ENCODE results near the gene STK38L.

STK38L gene

DNA sequence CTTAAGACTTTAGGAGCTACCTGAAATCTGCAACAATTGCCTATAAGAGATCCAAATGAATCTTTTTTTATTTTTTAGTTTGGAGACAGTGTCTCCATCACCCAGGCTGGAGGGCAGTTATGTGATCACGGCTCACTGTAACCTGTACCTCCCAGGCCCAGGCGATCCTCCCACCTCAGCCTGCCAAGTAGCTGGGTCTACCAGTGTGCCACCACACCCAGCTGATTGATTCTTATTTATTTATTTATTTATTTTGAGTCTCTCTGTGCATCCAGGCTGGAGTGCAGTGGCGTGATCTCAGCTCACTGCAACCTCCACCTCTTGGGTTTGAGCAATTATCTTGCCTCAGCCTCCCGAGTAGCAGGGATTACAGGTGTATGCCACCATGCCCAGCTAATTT is 26.1 kb downstream of the STK38L start:
- Histone ChIP-seq H3K27me3 (ENCODE audit: insufficient read depth, poor library complexity, severe bottlenecking) (no peaks in the 10 kb centered on the region), H3K4me3 (replicated peaks; ENCODE audit: insufficient read depth, low read length) (no peak overlapping the region), H3K27ac (replicated peaks) (no peak overlapping the region)
- DNase-seq (ENCODE audit: low read depth in 1 of 2, low spot score in 1 of 2) = no peak
- TF ChIP-seq, protein P1, sequence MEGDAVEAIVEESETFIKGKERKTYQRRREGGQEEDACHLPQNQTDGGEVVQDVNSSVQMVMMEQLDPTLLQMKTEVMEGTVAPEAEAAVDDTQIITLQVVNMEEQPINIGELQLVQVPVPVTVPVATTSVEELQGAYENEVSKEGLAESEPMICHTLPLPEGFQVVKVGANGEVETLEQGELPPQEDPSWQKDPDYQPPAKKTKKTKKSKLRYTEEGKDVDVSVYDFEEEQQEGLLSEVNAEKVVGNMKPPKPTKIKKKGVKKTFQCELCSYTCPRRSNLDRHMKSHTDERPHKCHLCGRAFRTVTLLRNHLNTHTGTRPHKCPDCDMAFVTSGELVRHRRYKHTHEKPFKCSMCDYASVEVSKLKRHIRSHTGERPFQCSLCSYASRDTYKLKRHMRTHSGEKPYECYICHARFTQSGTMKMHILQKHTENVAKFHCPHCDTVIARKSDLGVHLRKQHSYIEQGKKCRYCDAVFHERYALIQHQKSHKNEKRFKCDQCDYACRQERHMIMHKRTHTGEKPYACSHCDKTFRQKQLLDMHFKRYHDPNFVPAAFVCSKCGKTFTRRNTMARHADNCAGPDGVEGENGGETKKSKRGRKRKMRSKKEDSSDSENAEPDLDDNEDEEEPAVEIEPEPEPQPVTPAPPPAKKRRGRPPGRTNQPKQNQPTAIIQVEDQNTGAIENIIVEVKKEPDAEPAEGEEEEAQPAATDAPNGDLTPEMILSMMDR (IDR thresholded peaks at IDR 0.05; ENCODE audit: insufficient read depth, low read length) = no peak
- no peak for TF ChIP-seq SPI1 (IDR thresholded peaks at IDR 0.05; ENCODE audit: borderline replicate concordance, low read depth)

DNA sequence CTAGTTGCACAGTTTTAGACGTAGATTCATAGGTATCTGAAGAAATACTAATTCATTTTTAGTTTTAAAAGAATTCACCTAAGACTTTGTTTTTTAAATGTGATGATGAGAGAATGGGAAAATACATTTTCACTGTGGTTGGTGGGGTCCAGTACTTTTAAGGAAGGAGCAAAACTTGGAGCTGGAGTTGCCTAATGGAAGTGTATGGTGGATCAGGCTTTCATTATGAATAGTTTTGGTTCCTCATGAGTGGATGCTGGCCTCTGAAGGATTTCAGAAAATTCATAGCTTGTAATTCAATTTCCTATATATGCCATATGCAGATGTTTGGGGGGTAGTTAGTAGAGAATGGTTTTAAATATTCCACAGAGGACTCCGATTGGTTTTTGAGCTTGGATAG is 27.1 kb downstream of the STK38L start:
- TF ChIP-seq GABPA (IDR thresholded peaks at IDR 0.05; ENCODE audit: low read depth) = no peak
- TF ChIP-seq, protein P2, sequence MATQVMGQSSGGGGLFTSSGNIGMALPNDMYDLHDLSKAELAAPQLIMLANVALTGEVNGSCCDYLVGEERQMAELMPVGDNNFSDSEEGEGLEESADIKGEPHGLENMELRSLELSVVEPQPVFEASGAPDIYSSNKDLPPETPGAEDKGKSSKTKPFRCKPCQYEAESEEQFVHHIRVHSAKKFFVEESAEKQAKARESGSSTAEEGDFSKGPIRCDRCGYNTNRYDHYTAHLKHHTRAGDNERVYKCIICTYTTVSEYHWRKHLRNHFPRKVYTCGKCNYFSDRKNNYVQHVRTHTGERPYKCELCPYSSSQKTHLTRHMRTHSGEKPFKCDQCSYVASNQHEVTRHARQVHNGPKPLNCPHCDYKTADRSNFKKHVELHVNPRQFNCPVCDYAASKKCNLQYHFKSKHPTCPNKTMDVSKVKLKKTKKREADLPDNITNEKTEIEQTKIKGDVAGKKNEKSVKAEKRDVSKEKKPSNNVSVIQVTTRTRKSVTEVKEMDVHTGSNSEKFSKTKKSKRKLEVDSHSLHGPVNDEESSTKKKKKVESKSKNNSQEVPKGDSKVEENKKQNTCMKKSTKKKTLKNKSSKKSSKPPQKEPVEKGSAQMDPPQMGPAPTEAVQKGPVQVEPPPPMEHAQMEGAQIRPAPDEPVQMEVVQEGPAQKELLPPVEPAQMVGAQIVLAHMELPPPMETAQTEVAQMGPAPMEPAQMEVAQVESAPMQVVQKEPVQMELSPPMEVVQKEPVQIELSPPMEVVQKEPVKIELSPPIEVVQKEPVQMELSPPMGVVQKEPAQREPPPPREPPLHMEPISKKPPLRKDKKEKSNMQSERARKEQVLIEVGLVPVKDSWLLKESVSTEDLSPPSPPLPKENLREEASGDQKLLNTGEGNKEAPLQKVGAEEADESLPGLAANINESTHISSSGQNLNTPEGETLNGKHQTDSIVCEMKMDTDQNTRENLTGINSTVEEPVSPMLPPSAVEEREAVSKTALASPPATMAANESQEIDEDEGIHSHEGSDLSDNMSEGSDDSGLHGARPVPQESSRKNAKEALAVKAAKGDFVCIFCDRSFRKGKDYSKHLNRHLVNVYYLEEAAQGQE (IDR thresholded peaks at IDR 0.05; ENCODE audit: insufficient replicate concordance, low read depth) = no peak
- no peak overlapping the region for H3K27ac ChIP-seq (replicated peaks)
- no peak overlapping the region for H3K4me3 ChIP-seq (replicated peaks; ENCODE audit: insufficient read depth, low read length)
- no peaks in the 10 kb centered on the region for H3K27me3 ChIP-seq (ENCODE audit: insufficient read depth, poor library complexity, severe bottlenecking)
- no peak for DNase-seq (ENCODE audit: low read depth in 1 of 2, low spot score in 1 of 2)

DNA sequence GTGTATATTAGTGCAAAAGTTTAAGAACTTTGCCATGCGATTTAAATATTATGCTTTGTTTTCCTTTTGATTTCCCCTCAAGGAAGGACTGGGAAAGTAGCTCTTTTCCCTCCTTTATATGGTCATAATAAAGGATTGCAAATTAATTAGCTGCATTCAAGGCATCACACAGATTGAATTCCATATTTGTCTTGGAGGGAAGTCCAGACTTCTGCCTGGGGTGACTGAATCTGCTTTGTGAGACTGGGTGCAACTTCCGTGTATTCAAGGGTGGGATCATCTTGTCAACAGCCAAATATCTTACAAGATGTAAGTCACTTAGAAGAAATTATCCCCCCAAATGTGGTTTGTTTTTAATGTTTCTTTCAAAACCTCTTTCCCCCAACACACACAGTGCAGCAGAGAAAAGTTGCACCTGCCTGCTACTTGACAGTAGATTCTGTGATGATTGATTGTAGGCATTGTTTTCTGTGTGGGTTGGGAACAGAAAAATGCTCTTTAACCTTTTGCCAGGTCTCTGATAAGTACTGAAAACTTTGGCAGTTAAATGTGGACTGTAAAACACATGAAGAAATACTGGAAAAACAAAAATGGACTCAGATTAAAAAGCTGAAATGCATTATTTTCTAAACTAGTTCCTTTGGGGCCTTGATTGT is 28.4 kb downstream of the STK38L start:
- Histone ChIP-seq H3K27me3 (ENCODE audit: insufficient read depth, poor library complexity, severe bottlenecking) (no peaks in the 10 kb centered on the region), H3K27ac (replicated peaks) (no peak overlapping the region), H3K4me3 (replicated peaks; ENCODE audit: insufficient read depth, low read length) (no peak overlapping the region)
- TF ChIP-seq SPI1 (IDR thresholded peaks at IDR 0.05; ENCODE audit: borderline replicate concordance, low read depth) (no peak), GABPA (IDR thresholded peaks at IDR 0.05; ENCODE audit: low read depth) (no peak), POLR2AphosphoS5 (IDR thresholded peaks at IDR 0.05; ENCODE audit: low read depth) (no peak)
- TF ChIP-seq, protein P1 (IDR thresholded peaks at IDR 0.05; ENCODE audit: insufficient read depth, low read length) = no peak
- TF ChIP-seq, protein P2 (IDR thresholded peaks at IDR 0.05; ENCODE audit: insufficient replicate concordance, low read depth) = no peak
- DNase-seq (ENCODE audit: low read depth in 1 of 2, low spot score in 1 of 2) = no peak

DNA sequence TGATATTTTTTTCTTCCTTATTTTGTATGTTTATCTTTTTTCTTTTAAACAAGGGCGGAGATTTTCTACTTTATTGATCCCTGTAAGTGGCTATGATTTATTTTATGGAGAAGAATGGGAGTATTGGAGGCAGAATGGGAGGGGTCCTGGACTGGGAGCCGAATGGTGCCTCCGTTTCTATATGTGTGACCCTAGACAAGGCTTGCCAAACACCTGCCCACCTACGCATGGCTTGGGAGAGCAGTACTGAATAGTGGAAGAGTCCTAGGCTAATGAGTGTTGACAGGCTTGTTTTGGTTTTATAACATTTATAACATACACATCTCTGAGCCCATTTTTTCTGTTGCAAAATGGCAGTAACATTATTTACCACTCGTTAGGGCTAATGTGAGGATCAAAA is 29.0 kb downstream of the STK38L start:
- TF ChIP-seq POLR2AphosphoS5 (IDR thresholded peaks at IDR 0.05; ENCODE audit: low read depth) = no peak
- TF ChIP-seq, protein P2 (IDR thresholded peaks at IDR 0.05; ENCODE audit: insufficient replicate concordance, low read depth) = no peak
- no peak for TF ChIP-seq GABPA (IDR thresholded peaks at IDR 0.05; ENCODE audit: low read depth)
- no peak for TF ChIP-seq SPI1 (IDR thresholded peaks at IDR 0.05; ENCODE audit: borderline replicate concordance, low read depth)
- TF ChIP-seq, protein P1 (IDR thresholded peaks at IDR 0.05; ENCODE audit: insufficient read depth, low read length) = no peak
- no peaks in the 10 kb centered on the region for H3K27me3 ChIP-seq (ENCODE audit: insufficient read depth, poor library complexity, severe bottlenecking)
- DNase-seq (ENCODE audit: low read depth in 1 of 2, low spot score in 1 of 2) = no peak

More for the DNA sequence above, 29.0 kb downstream of the STK38L start:
- Histone ChIP-seq H3K27ac (replicated peaks) (no peak overlapping the region), H3K4me3 (replicated peaks; ENCODE audit: insufficient read depth, low read length) (no peak overlapping the region)
